GM21576 (cell line): ENCODE measurements around the gene PTPN23.
"Not testable (repeated sequence)": the region's sequence is repeated elsewhere in the genome, so short reads cannot be mapped to it uniquely, and the experiment has no call there.

ENCODE experiments used
- ATAC-seq: cut with Tn5 transposase; IDR thresholded peaks from one replicate; pipeline ENCODE4 v1.9.1; 2021; ENCODE audit warnings: mild to moderate bottlenecking, moderate library complexity; ENCODE audit not compliant: unreplicated experiment

The PTPN23 gene

DNA sequence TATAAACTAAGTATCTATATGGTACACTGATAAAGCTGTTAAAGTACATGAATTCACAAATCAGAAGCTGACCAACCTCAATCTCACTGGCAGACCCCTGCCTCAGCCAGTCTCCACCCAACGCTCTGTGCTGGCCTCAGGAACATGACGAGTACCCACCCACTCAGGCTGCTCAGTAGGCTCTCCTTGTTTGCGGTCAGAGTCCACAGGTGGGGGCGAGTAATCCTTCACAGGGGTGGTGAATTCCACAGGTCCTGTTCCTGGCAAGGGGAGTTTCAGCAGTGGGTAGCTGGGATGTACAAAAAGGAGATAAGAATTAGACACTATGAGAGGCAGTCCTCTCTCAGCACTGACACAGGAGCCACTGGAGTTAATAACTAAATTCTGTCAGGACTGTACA lies 54.0 kb downstream of the PTPN23 start:
- no peak for ATAC-seq

DNA sequence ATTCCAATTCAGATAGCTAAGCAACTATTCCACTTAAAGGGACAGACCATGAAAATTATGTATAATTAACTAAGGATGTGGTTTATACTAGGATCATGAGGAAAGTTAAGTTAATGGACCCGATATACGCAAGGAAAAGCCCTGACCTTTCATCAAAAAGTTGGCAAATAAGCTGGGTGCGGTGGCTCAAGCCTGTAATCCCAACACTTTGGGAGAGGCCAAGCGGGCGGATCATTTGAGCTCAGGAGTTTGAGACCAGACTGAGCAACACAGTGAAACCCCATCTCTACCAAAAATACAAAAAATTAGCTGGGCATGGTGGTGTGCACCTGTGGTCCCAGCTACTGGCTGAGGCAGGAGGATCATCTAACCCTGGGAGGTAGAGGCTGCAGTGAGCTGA lies 55.4 kb downstream of the PTPN23 start:
- ATAC-seq = no peak

DNA sequence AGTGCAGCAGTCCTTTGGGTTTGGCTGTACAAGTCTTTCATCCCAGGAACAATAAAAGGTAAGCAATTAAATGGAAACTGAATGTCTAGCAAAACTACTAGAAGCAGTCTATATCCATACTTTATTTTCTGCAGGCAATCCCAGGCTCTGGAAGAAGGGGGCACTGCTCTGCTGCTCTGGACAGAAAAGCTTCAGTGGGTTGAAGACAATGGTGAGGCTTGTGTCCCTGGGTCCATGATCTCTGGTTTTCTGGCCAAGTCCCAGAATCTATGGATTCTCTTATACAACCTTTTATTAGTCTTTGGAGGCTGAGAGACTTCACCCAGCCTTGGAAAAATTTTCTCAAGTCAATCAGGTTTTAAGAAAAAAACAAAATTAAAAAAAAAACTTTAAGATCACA lies 59.3 kb downstream of the PTPN23 start:
- no peak for ATAC-seq

DNA sequence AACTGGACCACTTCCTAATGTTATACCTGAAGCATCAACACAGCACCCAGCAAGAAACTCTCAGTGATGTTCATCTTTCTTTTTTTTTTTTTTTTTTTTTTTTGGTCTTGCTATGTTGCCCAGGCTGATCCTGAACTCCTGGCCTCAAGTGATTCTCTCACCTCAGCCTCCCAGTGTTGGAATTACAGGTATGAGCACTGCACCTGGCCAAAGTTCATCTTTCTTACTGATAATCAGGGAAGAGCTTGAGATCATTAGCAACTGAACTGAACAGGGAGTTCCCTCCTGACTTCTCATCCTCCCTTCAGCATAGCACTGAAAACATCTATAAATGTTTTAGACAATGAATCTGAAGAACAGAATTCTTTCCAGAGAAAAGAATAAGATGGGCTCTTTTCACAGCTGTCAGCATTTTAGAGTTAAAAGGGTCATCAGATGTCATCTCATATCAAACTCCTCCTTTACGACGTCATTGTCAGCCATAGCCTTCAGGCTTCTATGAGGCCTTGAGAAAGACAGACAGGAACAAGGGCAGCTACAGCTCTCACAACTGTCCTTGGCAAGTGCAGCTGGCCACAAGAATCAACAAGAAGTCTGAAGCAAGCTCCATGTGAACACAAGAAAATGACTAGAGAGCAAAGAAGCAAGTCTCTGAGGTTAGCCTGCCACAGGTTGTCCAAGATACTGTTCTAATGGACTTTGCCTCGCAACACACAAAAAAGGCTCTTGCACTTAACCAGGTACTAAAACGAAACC lies 61.2 kb downstream of the PTPN23 start:
- ATAC-seq = no peak

DNA sequence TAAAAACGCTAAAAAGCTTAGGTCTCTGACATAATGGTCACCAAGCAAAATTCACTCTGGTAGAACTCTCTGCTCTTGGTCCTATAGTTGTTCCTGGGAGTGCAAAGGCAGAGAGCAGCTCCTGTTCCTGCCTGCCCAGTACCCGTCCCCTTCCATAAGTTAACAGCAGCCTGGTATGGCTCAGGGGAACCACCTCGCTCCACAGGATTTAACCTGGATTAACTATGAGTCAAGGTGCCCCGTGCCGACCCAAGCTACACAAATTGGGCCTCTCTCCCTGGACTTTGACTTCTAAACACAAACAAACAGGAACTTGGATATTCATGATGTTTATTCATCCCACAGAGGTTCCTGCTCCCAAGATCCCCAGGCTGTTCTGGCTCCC lies 62.8 kb downstream of the PTPN23 start:
- no peak for ATAC-seq

DNA sequence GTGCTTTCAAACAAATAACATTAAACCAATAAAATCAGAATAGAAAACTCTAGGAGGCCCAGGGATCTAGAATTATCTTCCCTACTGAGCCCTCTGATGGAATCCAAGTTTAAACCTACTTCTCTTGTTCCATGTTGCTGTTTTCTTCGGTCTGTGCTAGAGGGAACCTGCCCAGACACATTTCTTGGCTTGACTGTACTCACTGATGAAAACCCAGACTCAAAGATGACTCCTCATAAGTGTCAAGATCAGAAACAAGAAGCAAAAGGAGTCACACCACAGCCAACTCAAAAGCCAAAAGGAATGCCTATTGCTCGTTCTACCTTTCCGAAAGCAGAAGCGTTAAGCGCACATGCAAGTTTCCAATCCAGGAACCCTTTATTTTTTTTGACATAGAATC lies 63.3 kb downstream of the PTPN23 start:
- ATAC-seq = no peak

DNA sequence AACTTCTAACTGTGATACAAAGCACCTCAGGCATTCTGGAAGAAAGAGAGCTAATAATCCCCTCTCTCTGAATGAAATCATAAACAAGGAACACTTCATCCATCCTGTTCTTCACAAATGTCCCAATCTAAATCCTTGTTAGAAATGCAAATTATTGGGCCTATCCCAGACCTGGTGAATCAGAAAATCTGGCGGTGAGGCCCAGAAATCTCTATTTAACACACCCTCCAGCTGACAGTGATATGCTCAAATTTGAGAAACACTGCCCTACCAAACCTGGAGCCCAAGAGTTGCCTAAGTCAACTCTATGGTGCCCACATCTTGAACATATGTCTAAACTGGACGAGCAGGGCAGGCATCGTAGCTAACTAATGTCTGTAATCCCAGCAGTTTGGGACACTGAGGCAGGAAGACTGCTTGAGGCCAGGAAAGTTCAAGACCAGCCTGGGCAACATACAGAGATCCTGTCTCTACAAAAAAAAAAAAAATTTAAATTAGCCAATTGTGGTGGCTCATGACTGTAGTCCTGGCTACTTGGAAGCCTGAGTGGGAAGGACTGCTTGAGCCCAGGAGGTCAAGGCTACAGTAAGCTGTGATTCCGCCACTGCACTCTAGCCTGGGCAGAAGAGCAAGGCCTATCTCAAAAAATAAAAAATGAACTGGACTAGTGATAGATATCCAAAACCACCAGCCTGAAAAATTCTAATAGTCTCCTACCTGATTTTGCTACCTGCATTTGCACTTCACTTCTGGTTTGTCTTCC lies 71.8 kb downstream of the PTPN23 start:
- ATAC-seq = no peak

DNA sequence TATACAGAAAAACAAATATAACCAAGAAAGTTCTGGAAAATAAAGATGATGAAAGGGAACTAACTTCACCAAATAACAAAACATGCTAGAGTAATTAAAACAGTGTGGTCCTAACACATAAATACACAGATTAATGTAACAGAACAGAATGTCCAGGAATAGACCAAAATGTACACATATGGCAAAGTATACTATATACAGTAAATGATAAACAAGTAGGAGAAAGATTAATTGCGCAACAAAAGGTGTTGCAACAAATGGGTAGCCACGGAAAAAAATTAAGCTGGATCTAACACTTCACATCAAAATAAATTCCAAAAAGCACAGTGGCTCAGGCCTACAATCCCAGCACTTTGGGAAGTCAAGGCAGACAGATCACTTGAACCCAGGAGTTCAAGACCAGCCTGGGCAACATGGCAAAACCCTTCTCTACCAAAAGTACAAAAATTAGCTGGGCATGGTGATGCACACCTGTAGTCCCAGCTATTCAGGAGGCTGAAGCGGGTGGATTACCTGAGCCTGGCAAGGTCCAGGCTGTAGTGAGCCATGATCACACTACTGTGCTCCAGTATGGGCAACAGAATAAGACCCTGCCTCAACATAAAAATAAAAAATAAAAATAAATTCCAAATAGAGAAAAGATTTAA lies 75.1 kb downstream of the PTPN23 start:
- no peak for ATAC-seq

DNA sequence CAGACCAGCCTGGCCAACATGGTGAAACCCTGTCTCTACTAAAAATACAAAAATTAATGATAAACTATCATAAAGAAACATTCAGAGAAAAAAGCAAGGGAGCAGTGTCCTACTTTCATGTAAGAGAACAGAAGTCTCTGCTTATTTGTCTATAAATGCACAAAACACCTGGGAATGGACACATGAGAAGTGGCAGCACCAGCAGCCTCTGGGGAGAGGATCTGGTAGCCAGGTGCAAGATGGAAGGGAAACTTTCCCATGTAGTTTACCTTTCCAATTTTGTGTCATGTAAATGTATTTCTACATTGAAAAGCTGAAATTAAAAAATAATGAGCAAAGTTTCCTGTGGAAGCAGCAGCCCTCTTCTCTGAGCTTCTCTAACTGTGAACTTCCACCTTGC lies 76.2 kb downstream of the PTPN23 start:
- ATAC-seq = no peak

DNA sequence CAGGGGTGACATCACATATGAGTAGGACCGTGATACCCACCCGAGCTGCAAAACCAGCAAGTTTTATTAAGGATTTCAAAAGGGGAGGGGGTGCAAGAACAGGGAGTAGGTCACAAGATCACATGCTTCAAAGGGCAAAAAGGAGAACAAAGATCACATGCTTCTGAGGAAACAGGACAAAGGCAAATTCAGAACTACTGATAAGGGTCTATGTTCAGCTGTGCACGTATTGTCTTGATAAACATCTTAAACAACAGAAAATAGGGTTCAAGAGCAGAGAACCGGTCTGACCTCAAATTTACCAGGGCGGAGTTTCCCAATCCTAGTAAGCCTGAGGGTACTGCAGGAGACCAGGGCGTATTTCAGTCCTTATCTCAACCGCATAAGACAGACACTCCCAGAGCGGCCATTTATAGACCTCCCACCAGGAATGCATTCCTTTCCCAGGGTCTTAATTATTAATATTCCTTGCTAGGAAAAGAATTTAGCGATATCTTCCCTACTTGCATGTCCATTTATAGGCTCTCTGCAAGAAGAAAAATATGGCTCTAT lies 78.8 kb downstream of the PTPN23 start:
- not testable (repeated sequence) for ATAC-seq
